ENCODE data around the gene NFIL3.

Gene NFIL3

DNA sequence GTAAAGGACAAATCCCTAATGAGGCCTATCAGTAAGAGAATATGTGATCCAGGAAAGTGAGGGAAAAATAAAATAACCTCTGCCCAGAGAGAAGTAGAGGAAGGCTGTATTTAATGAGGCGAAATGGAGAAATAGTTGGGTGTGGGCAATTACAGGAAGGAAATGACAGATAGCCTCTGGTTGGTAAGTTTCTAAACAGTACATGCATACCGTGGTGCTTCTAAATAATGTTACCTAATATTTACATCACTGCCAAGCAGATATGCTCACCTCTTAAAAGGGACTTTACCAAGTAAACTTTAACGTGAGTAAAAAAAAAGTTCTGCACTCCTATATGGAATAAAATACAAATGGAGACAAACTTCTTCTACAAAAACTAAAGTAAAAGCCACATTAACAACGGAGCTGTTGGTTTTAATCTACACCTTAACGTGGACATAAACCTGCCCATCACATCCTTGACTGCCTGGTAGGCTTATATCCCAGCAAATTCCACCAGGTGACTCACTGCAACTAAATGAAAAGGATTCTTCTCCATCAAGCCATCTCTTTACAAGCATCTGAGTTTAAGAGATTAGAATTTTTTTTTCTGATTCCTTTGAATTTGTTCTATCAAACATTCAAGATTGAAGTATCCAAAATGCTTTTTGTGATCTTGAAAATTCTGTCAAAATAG is 12.4 kb downstream of the NFIL3 start:
- TF ChIP-seq, protein P1, sequence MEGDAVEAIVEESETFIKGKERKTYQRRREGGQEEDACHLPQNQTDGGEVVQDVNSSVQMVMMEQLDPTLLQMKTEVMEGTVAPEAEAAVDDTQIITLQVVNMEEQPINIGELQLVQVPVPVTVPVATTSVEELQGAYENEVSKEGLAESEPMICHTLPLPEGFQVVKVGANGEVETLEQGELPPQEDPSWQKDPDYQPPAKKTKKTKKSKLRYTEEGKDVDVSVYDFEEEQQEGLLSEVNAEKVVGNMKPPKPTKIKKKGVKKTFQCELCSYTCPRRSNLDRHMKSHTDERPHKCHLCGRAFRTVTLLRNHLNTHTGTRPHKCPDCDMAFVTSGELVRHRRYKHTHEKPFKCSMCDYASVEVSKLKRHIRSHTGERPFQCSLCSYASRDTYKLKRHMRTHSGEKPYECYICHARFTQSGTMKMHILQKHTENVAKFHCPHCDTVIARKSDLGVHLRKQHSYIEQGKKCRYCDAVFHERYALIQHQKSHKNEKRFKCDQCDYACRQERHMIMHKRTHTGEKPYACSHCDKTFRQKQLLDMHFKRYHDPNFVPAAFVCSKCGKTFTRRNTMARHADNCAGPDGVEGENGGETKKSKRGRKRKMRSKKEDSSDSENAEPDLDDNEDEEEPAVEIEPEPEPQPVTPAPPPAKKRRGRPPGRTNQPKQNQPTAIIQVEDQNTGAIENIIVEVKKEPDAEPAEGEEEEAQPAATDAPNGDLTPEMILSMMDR (IDR thresholded peaks at IDR 0.05), result no peak

DNA sequence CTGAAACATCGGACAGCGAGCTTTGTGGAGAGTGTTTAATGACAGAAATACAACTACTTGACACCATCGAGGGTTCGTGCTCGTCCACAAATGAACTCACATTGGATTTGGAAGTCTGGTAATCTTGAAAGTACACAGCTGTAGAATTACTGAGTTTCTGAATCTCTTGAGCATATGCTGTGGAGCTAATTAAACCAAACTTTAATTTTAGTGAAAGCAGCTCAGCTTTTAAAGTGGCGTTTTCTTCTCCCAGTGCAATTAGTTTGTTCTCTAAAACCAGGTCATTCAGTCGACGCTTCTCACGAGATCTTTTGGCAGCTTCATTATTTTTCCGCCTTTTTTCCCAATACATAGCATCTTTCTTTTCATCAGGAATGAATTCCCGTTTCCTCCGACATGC is 13.5 kb downstream of the NFIL3 start:
- TF ChIP-seq, protein P1 (IDR thresholded peaks at IDR 0.05), result no peak

DNA sequence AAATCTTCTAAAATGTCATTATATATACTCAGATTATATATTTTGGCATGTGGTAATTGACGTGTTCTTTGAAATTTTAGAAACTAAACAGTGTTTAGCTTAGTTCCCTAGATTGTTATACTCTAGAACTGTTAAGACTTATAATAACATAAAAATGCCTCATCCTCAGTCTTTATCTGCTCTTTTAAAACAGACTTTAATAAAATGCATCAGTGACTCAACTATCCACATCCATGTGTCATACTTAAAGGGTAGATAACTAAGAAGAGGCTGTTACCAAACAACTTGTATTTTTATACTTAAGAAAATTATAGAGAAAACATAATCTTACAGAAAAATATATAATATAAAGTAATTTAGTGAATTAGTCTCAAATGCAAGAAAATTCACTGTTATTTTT is 15.2 kb downstream of the NFIL3 start:
- TF ChIP-seq, protein P1 (IDR thresholded peaks at IDR 0.05), result no peak

DNA sequence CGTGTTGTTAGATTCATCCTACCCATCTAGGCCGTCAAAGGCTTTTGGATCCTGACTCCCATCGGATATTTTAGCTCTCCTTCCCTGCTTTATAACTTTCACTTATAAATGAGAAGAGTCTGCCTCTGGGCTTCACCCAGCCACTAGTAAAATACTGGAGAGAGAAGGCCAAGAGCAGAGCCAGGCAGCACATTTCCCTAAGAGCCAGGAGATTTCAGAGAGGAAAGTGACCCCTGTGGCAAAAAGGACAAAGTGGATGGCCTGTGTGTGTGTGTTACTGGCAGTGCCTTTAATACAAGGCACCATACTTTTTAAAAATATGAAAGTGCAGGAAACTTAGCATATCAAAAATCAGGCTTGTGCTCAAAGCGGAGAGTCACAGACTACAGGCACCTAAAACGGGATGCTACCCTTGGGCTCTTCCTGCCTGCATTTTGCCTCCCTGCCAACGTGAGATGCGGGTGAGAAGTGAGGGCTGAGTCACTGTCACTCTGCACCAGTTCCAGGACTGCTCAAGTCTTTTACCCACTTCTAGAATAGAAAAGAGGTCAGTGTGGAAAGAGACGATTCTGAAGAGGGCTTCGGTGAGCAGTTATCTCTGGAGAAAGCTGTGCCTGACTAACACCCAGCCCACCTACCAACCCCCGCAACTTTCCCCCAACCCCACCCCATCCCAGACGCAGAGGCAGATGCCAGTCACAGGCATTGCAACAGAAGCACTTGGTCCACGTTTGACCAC is 15.9 kb downstream of the NFIL3 start:
- TF ChIP-seq, protein P1 (IDR thresholded peaks at IDR 0.05), result no peak

DNA sequence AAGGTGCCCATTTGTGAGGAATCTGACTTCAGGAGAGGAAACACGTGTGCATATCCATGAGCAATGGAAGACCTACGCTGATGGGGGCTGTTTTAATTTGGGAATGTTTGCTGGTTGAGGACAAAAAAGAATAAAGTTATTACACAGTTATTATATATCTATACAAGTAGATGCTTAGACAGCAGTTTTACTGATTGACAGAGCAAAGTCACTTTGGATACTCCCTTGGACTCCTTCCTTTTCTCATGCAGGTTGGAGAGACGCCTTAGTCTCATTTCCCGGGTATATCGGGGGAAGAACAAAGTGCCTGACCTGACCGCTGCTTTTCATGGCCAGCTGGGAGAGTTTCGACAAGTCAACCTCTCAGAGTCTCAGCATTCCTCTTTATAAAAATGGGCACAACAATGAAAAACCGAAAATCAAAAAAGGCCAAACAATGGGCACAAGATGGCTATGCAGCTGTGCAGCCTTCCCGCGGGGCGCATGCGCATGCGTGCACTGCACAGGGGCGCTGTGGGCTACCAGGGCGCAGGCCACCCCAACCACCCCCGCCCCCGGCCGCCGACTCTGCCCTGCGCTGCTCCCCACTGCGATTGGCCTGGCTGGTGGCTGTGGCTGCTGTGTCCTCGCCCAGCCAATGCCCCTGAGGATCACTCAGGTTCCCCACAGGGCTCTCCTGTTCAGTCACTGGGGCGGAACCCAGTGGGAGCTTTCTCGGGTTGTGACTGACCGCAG is 18.1 kb downstream of the NFIL3 start:
- TF ChIP-seq, protein P1 (IDR thresholded peaks at IDR 0.05), result no peak

DNA sequence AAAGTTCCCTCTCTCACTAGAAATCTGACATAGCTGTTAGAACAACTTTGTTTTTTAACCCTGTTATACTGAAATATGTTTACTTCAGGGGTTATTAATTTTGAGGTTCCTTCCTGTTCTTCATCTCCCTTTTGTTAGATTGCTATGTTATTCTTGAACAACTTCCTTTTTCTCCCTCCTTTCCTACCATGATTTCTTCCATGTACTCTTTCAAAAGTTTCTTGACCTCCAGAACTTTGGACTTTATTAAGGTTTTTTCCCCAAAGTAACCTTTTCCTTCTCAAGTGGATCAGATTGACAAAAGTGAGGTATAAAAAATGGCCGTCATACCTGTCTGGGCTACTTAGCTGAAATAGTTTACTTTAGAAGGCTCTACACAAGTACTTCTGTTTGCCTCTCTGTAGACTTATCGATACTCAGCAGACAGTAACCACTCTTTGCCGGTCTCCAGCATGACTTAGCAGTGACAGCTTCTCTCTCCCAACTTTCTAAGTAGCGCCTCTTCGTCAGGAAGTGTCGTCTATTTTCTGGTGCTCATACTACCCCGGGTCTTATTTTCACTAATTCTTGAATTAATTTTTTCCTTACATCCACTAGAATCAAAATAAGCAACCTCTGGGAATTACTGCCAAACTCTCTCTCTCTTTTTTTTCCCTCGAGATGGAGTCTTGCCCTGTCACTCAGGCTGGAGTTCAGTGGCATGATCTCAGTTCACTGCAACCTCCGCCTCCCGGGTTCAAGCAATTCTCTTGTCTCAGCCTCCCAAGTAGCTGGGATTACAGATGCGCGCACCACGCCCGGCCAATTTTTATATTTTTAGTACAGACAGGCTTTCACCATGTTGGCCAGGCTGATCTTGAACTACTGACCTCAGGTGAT is 19.7 kb downstream of the NFIL3 start:
- TF ChIP-seq, protein P1 (IDR thresholded peaks at IDR 0.05), result no peak

DNA sequence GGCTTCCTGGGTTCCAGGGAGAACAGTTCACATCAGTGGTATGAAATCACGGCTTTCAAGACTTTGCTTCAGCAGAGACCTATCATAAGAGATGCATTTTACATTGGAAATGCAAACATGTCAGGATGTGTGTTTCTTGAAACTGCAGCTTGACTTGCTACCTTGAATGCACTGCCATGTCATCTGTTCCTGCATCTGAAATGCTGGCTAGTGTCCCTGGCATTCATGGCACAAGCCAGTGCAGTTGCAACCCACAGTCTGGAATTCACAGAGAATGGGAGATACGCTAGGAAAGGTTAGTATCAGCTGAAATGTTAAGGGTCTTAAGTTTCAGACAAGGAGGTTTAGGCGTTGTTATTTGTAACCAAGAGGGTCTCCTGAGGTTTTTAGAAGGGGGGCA is 24.7 kb downstream of the NFIL3 start:
- TF ChIP-seq, protein P1 (IDR thresholded peaks at IDR 0.05), result no peak

All from LNCAP (cell line).